CD4-positive, alpha-beta T cell treated with Interleukin-4 for 1 hour (primary cell): ENCODE measurements around the gene FANCI.

ENCODE experiments used
- DNase-seq, 2 donors: peaks; one replicate each; pipeline ENCODE4 v3.0.0-alpha.2; 2020 to 2022

FANCI gene

DNA sequence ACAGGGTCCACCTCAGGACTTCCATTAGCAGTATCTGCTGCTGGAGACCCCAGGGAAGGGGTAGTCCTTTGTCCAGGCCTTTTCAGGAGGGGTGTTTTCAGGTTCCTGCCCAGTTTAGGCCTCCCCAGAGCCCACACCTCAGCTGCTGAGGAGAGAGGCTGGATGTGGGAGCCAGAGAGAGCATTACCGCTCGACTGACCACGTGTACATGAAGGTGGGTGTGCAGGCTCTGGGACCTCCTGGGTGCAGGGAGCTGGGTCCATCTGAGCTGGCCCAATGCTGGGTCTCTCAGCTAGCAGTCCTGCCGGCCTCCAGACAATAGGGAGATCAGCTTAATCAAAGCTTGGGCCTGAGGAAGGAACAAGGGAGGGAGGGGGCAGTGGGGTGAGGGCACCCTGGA, 120.0 kb downstream of the FANCI start:
- no peak for DNase-seq

- DNase-seq = peak in 1 of 2 donors; percentile 30
Measured at GRCh38 chr15:89364341-89364740, 120.6 kb downstream of the FANCI start.

DNA sequence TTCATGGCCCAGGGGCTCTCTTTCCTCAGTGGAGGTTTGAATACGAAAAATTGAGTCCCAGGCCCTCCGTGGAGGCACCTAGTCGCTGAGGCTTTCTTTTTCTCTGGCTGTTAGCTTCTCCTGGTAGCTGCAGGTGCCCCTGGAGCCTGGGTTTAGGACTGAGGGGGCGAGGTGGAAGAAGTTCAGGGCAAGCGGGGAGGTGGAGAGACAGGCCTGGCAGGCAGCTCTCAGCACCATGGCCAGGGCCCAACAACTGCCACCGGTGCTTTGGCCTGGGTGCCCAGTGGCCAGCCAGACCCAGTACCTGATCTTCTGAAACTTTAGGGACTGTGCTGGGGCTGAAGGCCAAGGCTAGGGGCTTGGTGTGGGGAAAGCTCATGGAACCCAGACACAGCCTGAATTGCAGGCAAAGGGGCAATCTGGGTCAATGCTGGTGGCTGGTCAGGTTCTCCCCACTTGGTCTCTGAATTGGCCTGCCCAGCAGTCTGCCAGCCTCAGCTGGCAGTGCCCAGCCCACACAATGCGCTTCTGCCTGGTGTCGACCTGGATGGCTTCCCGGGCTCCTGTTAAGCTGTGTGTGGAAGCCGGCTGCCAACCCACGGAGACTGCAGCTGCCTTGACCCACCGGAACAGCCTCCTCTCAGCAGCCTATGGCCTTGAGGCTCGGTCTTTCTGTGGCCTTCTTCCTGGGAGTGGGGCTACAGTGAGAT, 121.1 kb downstream of the FANCI start:
- no peak for DNase-seq

DNA sequence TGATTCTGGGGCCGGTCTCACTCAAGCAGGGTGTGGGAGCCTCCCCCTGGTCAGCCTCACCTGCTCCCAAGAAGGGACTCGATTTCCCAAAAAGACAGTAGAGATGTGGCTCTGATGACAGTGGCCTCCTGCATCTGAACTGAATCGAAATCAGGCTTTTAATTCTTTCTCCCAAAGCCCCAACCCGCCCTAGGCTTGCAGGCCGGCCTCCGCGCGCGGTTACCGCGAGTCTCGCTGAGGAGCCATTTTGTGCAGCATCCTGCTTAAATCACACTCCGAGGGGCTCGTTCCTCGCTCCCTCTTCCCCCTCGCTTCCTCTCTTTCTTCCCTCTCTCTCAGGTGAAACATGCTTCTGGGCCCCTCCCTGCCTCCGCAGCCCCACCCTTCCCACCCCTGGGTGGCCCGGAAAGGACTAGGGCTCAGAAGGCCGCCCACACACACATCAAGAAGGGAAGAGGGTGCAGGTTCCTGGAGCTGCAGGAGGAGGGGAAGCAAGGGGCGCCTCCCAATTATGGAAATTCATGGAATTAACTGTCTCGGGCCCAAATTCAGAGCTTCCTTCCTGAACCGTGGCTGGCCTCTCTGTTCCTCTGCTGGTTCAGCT, 121.8 kb downstream of the FANCI start:
- DNase-seq = no peak
